HG02798 (cell line): ENCODE results near the gene MAP2.
A peak's percentile ranks its signal among the peaks of the same experiment; 100 is the strongest.
"Not testable (repeated sequence)": the region's sequence is repeated elsewhere in the genome, so short reads cannot be mapped to it uniquely, and the experiment has no call there.

Source experiments
- ATAC-seq: cut with Tn5 transposase; IDR thresholded peaks from one replicate; pipeline ENCODE4 v1.9.1; 2021; ENCODE audit warnings: mild to moderate bottlenecking; ENCODE audit not compliant: unreplicated experiment, poor library complexity

The MAP2 gene

DNA sequence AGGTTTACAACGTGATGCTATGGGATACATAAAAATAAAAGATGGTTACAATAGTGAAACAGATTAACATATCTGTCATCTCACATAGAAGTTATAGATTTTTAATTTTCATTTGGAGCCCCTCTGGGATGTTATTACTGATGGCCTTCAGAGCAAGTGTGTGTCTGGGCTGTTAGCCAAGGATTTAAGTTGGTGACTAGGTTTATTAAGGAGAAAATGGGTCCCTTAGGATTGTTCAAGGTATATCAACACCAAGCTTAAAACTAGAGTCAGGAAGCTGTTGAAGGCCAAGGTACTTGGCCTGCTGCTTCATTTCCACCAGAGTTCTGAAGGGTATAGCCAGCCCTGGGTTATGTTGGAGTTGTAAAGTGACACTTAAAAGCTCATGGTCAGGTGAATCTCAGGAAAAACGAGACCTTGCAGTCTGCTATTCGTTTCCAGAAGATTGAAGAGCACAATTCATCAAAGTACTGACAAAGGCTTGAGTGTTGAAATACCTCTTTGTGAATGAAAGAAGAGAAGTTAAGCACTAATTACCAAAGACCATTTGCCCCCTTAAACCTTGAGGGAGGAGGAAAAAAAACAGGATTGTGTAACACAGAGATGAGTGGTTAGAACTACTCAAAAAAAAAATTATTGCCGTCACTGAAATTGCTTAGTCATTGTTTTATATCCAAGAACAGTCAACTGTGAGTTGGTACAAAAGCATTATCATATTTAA, 48.4 kb downstream of the MAP2 start:
- no peak for ATAC-seq

DNA sequence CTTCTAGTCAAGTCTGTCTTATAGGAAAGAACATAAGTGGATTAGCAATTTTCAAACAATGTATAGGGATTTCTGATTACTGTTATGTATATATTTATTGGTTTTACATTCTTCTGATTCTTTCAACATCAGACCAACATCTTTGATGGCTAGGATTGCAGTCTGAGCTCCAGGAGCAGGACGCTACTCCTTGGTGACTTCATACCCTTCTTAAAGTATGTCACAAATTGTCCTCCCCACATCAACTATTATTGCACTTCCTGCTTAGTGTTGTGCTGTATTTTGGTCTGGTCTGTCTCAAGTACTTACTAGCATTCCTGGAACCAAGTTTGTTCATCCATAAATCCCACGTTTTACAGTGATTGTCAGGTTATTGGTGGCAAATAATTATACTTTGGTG, 49.0 kb downstream of the MAP2 start:
- ATAC-seq = no peak

DNA sequence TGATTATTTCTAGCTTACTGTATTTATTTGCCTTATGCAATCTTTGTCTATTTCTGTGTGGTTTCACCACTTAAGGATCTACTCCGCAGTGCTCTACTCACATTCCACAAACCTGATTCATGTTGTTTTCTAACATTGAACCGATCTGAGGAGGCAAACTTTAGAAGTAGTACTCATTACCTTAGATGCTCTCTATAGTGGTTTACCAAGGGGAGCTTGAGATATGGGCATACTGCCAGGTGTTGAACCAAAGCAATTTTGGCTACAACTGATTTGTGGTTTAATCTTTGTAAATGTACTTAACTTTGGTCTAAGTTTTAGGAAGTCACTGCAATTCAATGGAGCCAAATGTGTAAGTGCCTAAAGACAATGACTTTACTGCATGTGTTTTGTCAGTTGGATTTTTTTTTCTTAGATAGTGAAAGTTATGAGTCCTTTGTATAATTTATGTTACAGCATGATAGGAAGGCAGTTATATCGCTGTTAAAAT, 50.1 kb downstream of the MAP2 start:
- ATAC-seq = no peak

DNA sequence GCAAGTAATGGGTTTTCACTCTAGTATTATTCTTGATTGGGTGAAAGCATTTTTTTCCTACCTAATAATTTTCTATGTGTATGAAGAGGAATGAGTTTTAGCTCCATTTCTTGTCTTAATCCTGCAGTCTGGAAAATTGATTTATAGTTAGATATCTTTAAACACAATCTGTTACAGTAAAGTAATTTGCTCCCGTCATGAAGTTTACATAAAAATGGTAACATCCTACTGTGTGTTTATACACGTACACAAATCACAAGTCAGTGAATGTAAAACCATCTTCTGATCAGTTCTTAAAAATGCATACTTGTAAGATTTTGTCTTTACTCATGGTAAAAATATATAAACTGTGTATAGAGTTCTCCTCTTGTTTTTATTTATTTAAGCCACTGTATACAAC, 51.1 kb downstream of the MAP2 start:
- no peak for ATAC-seq

DNA sequence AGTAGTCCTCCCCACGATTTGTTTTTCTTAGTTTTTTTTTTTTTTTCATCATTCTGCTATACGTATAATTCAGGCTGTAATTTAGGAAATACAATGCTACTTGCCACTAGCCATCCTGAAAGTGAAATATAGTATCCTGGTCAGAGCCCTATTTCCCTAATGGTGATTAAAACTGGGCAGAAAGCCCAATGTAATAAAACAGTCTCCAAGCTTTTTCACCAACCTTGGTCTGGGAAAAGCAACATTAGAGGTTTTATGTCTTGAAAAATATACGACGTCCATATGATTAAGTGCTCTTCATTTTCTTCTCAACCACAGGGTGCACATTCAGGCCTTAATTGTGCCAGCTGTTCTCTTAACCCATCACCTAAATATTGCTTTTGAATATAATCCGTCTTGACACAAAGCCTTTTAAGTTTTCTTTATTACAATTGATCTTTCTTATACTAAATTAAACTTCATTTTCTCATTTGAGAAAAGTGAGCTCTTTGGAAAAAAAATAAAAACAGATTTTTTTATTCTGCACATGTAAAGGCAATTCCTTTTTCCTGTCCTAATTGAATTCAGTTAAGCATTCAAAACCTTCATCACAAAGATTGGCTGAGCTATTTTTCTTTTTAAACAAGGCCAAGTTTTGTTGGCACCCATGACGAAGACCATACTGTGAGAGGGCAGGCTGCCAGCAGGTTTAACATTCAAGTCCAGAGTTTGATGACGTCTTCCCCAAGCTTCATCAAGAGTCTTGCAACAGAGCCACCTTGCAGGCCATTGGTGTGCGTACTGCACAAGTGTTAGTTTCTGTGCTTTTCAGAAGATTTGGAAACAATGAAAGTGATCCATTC, 52.7 kb downstream of the MAP2 start:
- no peak for ATAC-seq

DNA sequence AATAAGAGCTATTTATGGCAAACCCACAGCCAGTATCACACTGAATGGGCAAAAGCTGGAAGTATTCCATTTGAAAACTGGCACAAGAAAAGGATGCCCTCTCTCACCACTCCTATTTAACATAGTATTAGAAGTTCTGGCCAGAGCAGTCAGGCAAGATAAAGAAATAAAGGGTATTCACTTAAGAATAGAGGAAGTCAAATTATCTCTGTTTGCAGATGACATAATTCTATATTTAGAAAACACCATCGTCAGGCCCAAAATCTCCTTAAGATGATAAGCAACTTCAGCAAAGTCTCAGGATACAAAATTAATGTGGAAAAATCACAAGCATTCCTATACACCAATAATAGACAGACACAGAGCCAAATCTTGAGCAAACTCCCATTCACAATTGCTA, 68.4 kb downstream of the MAP2 start:
- not testable (repeated sequence) for ATAC-seq

DNA sequence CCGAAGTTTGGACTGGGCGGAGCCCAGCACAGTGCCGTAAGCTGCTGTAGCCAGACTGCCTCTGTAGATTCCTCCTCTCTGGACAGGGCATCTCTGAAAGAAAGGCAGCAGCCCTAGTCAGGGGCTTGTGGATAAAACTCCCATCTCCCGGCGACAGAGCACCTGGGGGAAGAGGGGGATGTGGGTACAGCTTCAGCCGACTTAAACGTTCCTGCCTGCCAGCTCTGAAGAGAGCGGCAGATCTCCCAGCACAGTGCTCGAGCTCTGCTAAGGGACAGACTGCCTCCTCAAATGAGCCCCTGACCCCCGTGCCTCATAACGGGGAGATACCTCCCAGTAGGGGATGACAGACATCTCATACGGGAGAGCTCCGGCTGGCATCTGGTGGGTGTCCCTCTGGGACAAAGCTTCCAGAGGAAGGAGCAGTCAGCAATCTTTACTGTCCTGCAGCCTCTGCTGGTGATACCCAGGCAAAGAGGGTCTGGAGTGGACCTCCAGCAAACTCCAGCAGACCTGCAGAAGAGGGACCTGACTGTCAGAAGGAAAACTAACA, 71.3 kb downstream of the MAP2 start:
- ATAC-seq = not testable (repeated sequence)

DNA sequence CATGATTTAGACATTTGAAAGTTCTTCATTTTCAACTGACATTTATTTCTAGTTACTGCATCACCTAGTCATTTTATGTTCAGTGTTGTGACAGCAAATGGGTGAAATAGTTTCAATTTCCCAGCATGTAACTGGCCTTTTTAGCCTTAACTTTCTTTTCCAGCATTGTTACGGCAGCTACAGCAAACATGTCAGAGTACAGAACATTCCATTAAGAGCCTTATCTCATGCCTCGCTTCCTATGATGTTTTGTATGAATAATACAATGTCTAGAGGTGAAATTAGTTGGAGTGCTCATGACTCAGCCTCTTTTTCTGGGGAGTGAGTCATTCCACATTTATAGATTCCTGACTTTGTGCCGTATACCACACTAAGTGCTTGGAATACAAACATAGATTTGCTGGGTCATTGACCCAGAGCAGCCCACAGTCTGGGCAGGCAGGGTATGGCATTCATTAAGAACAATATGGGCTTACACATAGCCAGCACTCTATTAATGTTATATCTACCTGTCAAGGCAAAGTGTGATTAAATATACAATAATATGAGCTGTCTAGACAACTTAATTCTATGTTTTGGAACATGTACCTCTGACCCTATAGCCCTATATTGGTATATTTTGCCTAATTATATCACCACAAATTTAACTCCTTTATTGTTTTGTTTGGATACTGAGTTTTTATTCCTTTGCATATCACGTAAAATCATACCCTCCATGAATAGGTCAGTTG, 72.2 kb downstream of the MAP2 start:
- no peak for ATAC-seq

DNA sequence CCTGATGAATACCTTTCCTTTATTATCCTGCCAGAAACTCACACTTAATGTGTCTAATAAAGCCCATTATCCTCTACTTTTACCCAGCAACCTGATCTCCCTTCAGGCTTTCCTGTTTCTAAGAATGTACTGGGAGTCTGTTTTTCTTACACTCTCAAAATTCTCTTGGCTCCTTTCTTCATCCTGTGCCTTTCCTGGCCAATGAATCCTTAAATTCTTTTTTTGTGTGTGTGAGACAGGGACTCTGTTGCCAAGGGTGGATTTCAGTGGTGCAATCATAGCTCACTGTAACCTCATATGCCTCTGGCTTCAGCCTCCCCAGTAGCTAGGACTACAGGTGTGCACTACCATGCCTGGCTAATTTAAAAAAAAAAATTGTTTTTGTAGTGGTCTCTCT, 72.7 kb downstream of the MAP2 start:
- ATAC-seq = no peak

DNA sequence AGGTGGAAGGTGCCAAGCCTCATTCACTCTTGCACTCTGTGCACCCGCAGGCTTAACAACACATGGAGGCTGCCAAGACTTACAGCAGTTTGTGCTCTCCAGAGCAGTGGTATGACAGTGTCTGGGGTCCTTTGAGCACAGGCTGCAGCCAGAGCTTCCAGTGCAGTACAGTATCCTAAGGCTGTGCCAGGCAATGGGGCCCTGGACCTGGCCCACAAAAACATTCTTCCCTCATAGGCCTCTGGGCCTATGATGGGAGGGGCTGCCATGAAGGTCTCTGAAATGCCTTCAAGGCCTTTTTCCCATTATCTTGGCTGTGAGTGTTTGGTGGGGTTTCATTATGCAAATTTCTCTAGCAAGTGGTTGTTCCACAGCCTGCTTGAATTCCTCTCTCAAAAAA, 74.8 kb downstream of the MAP2 start:
- ATAC-seq = no peak

DNA sequence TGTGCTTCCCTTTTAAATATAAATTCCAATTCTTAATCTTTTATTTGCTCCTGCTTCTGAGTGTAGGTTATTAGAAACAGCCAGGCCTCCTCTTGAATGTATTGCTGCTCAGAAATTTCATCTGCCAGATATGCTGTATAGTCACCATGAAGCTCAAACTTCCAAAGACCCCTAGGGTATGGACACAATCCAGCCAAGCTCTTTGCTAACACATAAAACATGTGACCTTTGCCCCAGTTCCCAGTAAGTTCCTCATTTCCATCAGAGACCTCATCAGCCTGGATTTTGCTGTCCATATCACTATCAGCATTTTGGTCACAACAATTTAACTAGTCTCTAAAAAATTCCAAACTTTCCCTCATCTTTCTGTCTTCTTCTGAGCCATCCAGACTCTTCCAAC, 75.2 kb downstream of the MAP2 start:
- ATAC-seq = no peak

DNA sequence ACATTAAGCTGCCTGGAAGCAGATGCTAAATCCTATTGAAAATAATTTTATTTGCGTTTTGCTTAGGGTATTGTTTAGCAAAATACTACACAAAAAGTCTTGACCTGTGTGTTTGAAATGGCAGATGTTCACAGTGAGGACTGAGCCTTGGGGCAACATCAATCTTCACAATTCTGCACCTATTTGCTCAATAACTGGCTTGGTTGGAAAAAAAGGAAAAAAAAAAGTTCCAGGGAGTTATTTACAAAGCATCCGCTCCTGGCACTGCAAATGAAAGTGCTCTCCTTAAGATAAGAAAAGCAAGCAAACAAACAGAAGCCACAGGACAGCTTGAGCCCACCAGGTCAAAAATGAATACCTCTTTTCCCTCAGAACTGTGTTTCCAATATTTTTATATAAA, 77.7 kb downstream of the MAP2 start:
- no peak for ATAC-seq

DNA sequence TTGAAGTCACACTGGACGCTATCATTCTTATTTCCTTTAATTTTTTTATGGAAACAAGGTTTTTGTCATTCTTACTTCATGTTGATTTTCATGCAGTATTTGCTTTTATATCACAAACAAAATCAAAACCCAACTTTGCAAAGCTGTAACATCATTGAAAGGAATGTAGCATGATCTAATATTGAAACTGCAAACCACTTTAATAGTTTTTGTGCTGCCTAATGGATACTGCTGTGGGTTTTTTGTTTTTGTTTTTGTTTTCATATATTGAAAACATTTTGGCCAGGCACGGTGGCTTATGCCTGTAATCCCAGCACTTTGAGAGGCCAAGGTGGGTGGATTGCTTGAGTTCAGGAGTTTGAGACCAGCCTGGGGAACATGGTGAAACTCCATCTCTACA, 81.6 kb downstream of the MAP2 start:
- ATAC-seq = peak; percentile 57

DNA sequence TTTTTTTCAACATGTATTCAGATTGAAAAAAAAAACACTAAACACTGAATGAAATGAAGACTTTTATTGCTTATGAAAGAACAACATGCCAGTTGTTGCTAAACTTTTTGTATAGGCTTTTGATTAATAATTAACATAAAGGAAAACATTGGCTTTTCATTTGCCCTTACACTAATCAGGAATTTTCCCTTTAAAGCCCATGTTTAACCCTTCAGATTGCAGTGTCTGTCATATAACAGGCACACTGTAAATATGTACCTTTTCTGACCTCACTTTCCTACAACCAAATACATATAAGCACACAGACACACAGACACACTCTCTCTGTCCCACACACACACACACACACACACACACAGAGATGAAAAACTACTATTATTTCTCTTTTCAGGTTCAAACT, 84.4 kb downstream of the MAP2 start:
- no peak for ATAC-seq

DNA sequence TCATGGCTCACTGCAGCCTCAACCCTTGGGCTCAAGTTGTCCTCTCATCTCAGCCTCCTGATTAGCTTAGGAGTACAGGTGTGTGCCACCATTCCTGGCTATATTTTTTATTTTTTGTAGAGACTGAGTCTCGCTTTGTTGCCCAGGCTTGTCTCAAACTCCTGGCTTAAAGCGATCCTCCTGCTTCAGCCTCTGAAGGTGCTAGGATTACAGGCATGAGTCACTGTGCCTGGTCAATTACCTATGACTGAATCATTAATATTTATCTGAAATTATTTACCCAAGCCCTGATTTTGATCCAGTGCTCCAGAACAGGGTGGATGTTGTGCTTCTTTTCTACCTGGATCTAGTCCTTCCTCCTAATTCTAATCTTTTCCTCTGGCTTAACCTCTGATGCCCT, 87.8 kb downstream of the MAP2 start:
- ATAC-seq = no peak

DNA sequence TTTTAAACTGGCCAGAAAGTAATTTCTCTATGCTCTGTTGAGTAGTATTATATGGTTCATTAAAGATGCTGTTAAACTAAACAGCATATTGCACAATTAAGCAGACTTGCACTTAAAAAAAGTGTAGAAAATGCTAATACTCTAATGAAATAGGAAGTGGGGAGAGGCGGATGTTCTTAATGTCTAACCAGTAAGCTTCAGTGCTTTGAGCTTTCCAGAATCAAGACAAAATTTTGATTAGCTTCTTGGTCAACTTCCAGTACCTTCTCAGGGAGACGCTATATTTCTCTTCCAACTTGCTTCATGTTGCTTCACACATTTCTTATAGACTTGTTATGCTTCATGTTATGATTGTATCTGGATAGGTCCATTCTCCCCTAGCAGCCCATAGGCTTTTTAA, 89.1 kb downstream of the MAP2 start:
- no peak for ATAC-seq

DNA sequence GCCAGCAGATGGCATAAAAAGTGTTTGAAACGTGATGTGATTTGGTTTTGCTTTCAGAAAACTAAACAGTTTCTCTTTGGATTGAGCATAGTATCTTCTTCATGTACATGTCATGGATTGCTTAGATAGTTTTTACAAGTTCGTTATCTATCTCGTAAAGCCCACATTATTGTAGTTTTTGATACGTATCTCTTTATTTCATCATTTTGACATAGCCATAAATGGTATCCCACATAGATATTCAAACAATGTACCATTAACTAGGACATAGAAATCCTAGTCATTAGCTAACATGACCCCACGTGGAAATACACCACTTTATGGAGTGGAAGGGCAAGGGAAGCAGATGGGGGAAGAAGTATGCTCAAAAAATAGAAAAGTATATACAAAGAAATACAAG, 93.6 kb downstream of the MAP2 start:
- ATAC-seq = no peak

DNA sequence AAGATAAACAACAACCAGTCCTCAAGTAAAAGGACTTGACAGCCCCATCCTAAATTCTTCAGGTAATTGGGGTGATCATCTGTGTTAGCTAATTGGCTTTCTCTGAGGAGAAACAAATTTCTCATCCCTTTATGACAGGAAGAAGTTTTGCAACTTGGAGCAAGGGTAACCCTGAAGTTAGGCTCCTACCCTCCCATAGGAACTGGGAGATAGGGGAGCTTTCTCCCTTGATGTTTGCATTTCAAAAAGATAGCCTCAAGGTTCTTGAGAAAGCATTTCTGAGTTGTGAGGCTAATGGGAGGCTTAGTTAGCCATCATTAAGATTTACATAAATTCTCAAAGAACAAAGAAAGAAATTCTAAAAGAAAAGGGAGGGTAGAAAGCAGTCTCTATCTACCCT, 95.4 kb downstream of the MAP2 start:
- no peak for ATAC-seq

DNA sequence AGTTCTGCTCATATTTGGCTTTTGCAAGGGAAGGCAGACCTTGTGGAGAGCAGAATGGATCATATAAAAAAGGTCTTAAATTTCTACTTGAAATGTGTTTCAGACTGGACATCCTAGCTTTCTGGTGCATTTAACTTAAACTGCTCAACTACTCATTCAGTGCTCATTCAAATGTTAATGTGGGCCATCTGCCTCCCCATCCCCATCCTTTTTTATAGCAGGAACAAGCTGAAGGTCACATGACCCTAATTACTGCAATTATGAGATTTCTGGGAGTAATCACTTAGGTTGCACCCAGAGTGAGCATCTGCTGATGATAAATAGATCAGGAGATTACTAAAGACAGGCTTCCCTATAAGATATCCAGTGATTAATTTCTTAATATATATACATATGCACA, 96.1 kb downstream of the MAP2 start:
- ATAC-seq = no peak

DNA sequence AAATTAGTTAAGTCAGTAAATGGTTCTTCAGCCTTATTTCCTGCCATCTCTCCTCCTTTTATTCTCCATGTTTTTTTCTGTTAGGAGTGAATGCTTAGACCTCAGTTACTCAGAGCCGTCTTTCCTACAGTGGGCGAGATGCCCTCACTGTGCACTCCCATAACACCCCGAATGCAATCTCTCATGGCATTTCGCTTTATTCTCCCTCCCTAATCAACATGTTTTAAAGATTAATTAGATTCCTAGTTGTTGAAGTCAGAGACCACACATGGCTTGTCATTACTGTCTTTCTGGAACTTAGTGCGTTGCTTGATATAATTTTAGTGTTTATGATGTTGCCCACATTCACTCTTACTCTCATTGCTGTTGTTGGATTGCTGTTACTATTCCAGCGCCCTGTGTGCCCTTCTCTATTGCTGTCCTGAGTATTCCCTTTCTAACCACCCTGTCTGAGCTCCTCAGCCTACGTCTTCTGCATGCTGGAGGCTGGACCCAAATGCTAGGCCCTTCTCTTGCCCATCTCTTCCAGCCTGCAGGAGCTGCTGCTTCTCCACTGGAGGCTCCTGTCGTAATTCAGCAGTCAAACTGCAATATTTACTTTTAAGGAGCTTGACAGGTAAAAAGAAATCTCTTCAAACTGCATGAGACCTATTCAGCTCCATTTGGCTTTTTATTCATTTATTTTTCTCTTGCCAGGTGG, 99.3 kb downstream of the MAP2 start:
- no peak for ATAC-seq
